Measurements from ENCODE around the gene ETHE1.

DNA sequence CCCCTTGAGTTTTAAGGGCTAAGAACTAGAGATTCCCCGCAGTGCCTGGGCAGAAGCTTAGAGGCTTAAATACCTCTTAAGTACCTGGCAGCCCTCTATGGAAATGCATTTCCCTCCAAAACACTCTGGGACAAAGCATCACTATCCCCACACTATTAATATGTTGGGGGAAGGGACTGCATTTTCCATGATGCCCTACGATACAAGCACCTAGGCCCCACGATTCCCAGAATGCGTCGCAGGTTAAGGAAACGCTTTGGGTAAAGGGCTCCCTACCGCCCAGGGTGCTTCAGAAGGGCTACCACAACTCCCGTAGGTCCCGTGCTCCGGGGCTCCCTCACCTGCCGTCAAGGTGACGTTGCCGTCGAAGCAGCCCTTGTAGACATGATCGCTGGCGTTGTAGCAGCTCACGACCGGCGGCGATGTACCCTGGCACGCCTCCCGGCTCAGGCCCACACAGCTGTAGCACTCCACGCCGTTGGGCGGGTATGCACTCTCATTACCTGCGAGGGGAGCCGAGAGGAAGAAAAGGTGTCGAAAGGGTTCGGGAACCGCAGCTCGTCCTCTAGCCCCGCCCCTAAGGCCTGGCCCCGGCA lies 64.1 kb downstream of the ETHE1 start:
- peak in 1 of 6 experiments; percentile 2 for TF ChIP-seq CTCF (IDR thresholded peaks at IDR 0.05)
- TF ChIP-seq POLR2A (IDR thresholded peaks at IDR 0.05): peak in 2 of 4 donors; percentile 12 to 34
